ENCODE data around the gene TBC1D16. TPM values are rescaled to one million over a fixed set of nuclear protein-coding genes. Genes with fewer than 3 reads are reported as not detected.
"Not testable (repeated sequence)": the region's sequence is repeated elsewhere in the genome, so short reads cannot be mapped to it uniquely, and the experiment has no call there.

The TBC1D16 gene
- total RNA-seq, 2 experiments from 2014 or later, result 8.3 to 10.4 TPM

DNA sequence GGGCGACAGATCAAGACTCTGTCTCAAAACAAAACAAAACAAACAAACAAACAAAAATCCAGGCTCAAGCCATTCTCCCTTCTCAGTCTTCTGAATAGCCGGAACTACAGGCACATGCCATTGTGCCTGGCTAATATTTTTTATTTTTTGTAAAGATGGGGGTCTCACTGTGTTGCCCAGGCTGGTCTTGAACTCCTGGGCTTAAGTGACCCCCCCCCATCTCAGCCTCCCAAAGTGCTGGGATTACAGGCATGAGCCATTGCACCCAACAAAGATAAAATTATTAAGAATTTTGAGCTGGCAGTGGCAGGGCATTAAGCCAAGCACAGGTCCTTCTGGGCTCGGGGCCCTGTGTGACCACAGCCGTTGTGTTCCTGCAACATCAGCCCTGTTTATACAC, 126.6 kb downstream of the TBC1D16 start:
- no peak overlapping the region for H3K4me3 Mint-ChIP-seq
- H3K27me3 Mint-ChIP-seq, result peaks cover 9% of the 10 kb centered on the region
- intact Hi-C loops (cut with DNase I, micrococcal nuclease), result no loop called here
- H3K4me1 Mint-ChIP-seq, result no peaks in the 10 kb centered on the region
- POLR2A ChIA-PET, result no interaction called here
- CTCF ChIA-PET, result interaction anchor here (1.0 kb wide), 1 partner anchor 98 kb away, joined by 3 read pairs; no protein-coding TSS in a partner anchor
- H3K27ac Mint-ChIP-seq, result no peak overlapping the region
- DNase-seq (no peak), ATAC-seq (no peak)
- no peaks in the 10 kb centered on the region for H3K9me3 Mint-ChIP-seq (ENCODE audit: low read depth)
- no peaks in the 10 kb centered on the region for H3K36me3 Mint-ChIP-seq (ENCODE audit: low read depth)

DNA sequence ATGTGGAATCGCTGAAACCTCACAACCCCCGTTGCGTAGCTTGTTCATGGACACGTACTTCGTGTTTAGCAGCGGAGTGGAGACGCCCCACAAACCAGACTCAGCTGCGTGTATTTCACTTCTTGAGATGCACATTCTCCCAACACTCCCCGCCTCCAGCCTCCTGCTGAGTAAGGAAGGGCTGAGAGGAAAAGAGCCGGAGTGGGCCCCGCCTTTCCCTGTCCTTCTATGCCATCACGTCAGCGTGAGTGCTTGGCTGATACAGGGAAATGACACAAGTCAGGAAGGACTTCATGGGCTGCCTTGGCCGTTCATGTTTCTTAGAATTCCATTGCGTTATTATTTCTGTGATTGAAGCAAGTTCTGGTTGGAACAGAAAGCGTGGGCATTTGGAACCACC, 127.8 kb downstream of the TBC1D16 start:
- no peak overlapping the region for H3K27ac Mint-ChIP-seq
- no peak for ATAC-seq
- H3K27me3 Mint-ChIP-seq, result peaks cover 9% of the 10 kb centered on the region
- no peaks in the 10 kb centered on the region for H3K4me1 Mint-ChIP-seq
- POLR2A ChIA-PET, result no interaction called here
- DNase-seq, result no peak
- CTCF ChIA-PET, result no interaction called here
- intact Hi-C loops (cut with DNase I, micrococcal nuclease), result no loop called here
- no peaks in the 10 kb centered on the region for H3K9me3 Mint-ChIP-seq (ENCODE audit: low read depth)
- no peaks in the 10 kb centered on the region for H3K36me3 Mint-ChIP-seq (ENCODE audit: low read depth)
- H3K4me3 Mint-ChIP-seq, result no peak overlapping the region

DNA sequence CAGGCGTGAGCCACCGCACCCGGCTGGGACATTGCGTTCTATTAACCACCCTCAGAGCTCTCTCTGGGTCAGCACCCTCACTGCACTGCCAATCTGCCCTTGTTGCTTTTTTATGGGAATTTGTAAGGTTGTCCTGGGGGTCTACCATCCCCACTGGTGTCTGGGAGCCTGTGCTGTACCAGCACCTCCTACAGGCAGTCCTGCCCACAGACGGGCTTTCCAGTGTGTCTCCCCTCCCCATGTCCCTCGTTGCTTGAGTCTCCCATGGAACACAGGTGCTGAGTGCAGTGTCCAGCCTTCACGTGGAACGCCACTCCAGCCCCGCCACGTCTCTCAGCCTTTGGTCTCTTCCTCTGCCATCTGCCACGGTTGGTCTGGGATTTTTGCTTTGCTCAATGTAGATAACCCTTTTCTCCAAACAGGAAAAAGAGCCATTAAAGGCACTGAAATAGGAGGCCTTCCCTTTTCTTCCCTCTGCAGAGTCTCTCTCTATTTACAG, 128.4 kb downstream of the TBC1D16 start:
- H3K27ac Mint-ChIP-seq, result no peak overlapping the region
- H3K36me3 Mint-ChIP-seq (ENCODE audit: low read depth), result no peaks in the 10 kb centered on the region
- peaks cover 9% of the 10 kb centered on the region for H3K27me3 Mint-ChIP-seq
- ChIA-PET CTCF (no interaction called here), POLR2A (no interaction called here)
- ATAC-seq (no peak), DNase-seq (no peak)
- H3K4me1 Mint-ChIP-seq, result no peaks in the 10 kb centered on the region
- no peak overlapping the region for H3K4me3 Mint-ChIP-seq
- intact Hi-C loops (cut with DNase I, micrococcal nuclease), result no loop called here
- no peaks in the 10 kb centered on the region for H3K9me3 Mint-ChIP-seq (ENCODE audit: low read depth)

DNA sequence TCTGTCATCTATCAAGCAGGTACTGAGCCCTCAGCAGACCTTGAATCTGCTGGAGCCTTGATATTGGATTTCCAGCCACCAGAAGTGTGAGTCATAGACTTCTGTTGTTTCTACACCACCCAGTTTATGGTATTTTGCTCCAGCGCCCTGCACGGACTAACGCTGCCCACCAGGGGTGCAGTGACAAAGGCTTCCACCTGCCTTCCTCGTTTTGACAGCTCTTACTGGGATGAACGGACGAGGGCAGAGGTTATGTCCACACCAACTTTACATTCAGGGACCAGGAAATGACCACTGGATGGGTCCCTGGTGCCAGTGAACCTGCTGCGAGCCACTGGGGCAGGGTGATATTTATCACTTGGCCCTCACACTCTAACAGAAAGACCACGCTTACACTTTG, 129.8 kb downstream of the TBC1D16 start:
- intact Hi-C loops (cut with DNase I, micrococcal nuclease), result no loop called here

GRCh38 chr17:79904865-79905264, 130.8 kb downstream of the TBC1D16 start:
- no peaks in the 10 kb centered on the region for H3K36me3 Mint-ChIP-seq (ENCODE audit: low read depth)
- peaks cover 9% of the 10 kb centered on the region for H3K27me3 Mint-ChIP-seq
- H3K9me3 Mint-ChIP-seq (ENCODE audit: low read depth), result no peaks in the 10 kb centered on the region
- ATAC-seq (no peak), DNase-seq (no peak)
- intact Hi-C loops (cut with DNase I, micrococcal nuclease), result no loop called here
- no peaks in the 10 kb centered on the region for H3K4me1 Mint-ChIP-seq
- ChIA-PET POLR2A (no interaction called here), CTCF (no interaction called here)
- H3K4me3 Mint-ChIP-seq, result no peak overlapping the region
- no peak overlapping the region for H3K27ac Mint-ChIP-seq

More for the DNA sequence above, 129.8 kb downstream of the TBC1D16 start:
- Mint-ChIP-seq H3K9me3 (ENCODE audit: low read depth) (no peaks in the 10 kb centered on the region), H3K27ac (no peak overlapping the region), H3K4me1 (no peaks in the 10 kb centered on the region), H3K36me3 (ENCODE audit: low read depth) (no peaks in the 10 kb centered on the region), H3K4me3 (no peak overlapping the region), H3K27me3 (peaks cover 9% of the 10 kb centered on the region)
- ChIA-PET CTCF (no interaction called here), POLR2A (no interaction called here)
- ATAC-seq (peak; percentile 49), DNase-seq (no peak)

GRCh38 chr17:79902146-79902791, 133.4 kb downstream of the TBC1D16 start:
- H3K36me3 Mint-ChIP-seq (ENCODE audit: low read depth), result no peaks in the 10 kb centered on the region
- H3K27ac Mint-ChIP-seq, result no peak overlapping the region
- ChIA-PET CTCF (no interaction called here), POLR2A (no interaction called here)
- H3K27me3 Mint-ChIP-seq, result peaks cover 8% of the 10 kb centered on the region
- intact Hi-C loops (cut with DNase I, micrococcal nuclease), result no loop called here
- H3K4me3 Mint-ChIP-seq, result no peak overlapping the region
- no peaks in the 10 kb centered on the region for H3K4me1 Mint-ChIP-seq
- DNase-seq (no peak), ATAC-seq (no peak)
- no peaks in the 10 kb centered on the region for H3K9me3 Mint-ChIP-seq (ENCODE audit: low read depth)

DNA sequence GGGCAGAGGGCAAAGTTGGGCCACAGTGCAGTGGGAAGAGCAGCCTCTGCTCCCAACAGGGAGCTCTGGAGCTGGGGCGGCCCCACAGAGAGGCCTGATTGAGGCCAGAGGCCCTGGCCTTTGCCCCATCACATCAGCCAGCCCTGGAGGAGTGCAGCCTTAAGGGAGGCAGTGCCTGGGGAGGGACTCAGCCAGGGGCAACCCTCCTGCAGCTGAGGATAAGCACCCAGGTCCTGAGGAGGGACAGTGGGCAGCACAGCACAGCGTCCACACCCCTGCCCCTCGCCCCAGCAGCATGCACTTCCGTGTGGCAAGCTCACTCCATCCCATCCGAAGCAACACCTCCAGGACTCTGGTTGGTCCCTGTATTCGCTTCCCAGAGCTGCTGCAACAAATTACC, 134.5 kb downstream of the TBC1D16 start:
- H3K4me3 Mint-ChIP-seq, result no peak overlapping the region
- H3K4me1 Mint-ChIP-seq, result no peaks in the 10 kb centered on the region
- CTCF ChIA-PET, result no interaction called here
- POLR2A ChIA-PET, result no interaction called here
- ATAC-seq, result no peak
- H3K27me3 Mint-ChIP-seq, result peaks cover 11% of the 10 kb centered on the region
- H3K27ac Mint-ChIP-seq, result no peak overlapping the region
- H3K36me3 Mint-ChIP-seq (ENCODE audit: low read depth), result no peaks in the 10 kb centered on the region
- no peak for DNase-seq
- H3K9me3 Mint-ChIP-seq (ENCODE audit: low read depth), result no peaks in the 10 kb centered on the region
- intact Hi-C loops (cut with DNase I, micrococcal nuclease), result no loop called here

DNA sequence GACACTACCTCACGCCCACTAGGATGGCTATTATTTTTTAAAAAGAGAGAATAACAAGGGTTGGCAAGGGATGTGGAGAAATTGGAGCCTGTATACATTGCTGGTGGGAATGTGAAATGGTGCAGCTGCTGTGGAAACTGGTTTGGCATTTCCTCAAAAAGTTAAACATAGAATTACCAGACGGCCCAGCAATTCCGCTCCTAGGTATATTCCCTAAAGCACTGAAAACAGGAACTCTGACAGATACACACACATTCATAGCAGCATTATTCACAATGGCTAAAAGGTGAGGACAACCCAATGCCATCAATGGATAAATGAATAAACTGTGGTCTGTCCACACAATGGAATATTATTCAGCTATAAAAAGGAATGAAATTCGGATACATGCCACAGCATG, 136.1 kb downstream of the TBC1D16 start:
- H3K27me3 Mint-ChIP-seq, result peaks cover 8% of the 10 kb centered on the region
- ChIA-PET CTCF (interaction anchor here (0.8 kb wide), 1 partner anchor 1149 kb away, joined by 3 read pairs; no protein-coding TSS in a partner anchor), POLR2A (no interaction called here)
- H3K4me3 Mint-ChIP-seq, result no peak overlapping the region
- no peak overlapping the region for H3K27ac Mint-ChIP-seq
- DNase-seq (no peak), ATAC-seq (no peak)
- no peaks in the 10 kb centered on the region for H3K9me3 Mint-ChIP-seq (ENCODE audit: low read depth)
- H3K4me1 Mint-ChIP-seq, result no peaks in the 10 kb centered on the region
- intact Hi-C loops (cut with DNase I, micrococcal nuclease), result no loop called here
- no peaks in the 10 kb centered on the region for H3K36me3 Mint-ChIP-seq (ENCODE audit: low read depth)

DNA sequence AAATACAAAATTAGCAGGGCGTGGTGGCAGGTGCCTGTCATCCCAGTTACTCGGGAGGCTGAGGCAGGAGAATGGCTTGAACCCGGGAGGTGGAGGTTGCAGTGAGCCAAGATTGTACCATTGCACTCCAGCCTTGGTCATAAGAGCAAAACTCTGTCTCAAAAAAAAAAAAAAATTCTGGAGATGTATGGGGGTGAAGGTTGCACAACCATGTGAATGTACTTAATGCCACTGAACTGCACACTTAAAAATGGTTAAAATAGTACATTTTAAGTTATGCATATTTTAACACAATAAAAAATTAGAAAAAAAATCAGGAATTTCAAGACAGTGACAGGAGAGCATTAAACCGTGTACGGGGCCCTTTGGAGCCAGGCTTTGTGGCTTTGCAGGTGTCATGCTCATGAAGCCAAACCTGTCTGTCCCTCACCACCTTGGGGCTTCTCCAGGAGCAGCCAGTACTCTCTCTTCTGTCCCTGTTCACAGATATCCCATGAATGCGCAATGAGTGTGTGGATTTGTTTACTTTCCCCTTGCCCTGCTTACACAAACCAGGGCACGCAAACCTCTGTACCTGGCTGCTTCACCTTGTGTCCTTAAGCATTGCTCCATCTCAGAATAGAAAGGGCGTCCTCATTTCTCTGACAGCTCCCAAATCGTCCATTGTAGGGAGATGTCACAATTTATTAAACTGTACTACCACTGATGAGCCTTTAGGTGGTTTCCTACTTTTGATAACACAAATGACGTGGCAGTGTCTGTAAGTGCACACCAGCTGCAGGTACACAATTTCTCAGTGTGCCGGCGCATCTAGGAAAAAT, 138.2 kb downstream of the TBC1D16 start:
- POLR2A ChIA-PET, result no interaction called here
- H3K27ac Mint-ChIP-seq, result no peak overlapping the region
- ATAC-seq, result no peak
- intact Hi-C loops (cut with DNase I, micrococcal nuclease), result no loop called here
- H3K36me3 Mint-ChIP-seq (ENCODE audit: low read depth), result no peaks in the 10 kb centered on the region
- no peaks in the 10 kb centered on the region for H3K4me1 Mint-ChIP-seq
- H3K27me3 Mint-ChIP-seq, result peaks cover 8% of the 10 kb centered on the region
- H3K9me3 Mint-ChIP-seq (ENCODE audit: low read depth), result no peaks in the 10 kb centered on the region
- no peak for DNase-seq
- CTCF ChIA-PET, result interaction anchor here (1.0 kb wide), 1 partner anchor 49 kb away, joined by 4 read pairs; no protein-coding TSS in a partner anchor
- no peak overlapping the region for H3K4me3 Mint-ChIP-seq

GRCh38 chr17:79893457-79893856, 142.2 kb downstream of the TBC1D16 start:
- ATAC-seq; H3K4me3 Mint-ChIP-seq; DNase-seq; H3K4me1 Mint-ChIP-seq; H3K36me3 Mint-ChIP-seq (ENCODE audit: low read depth); intact Hi-C loops (cut with DNase I, micrococcal nuclease); POLR2A ChIA-PET; CTCF ChIA-PET; H3K9me3 Mint-ChIP-seq (ENCODE audit: low read depth); H3K27ac Mint-ChIP-seq: not testable (repeated sequence)
- peaks cover 23% of the 10 kb centered on the region for H3K27me3 Mint-ChIP-seq

GRCh38 chr17:79892457-79893241, 143.0 kb downstream of the TBC1D16 start:
- POLR2A ChIA-PET, result no interaction called here
- no peaks in the 10 kb centered on the region for H3K9me3 Mint-ChIP-seq (ENCODE audit: low read depth)
- no peak overlapping the region for H3K4me3 Mint-ChIP-seq
- peaks cover 24% of the 10 kb centered on the region for H3K27me3 Mint-ChIP-seq
- no peak for DNase-seq
- ATAC-seq, result no peak
- intact Hi-C loops (cut with DNase I, micrococcal nuclease), result no loop called here
- no peaks in the 10 kb centered on the region for H3K36me3 Mint-ChIP-seq (ENCODE audit: low read depth)
- CTCF ChIA-PET, result no interaction called here
- no peak overlapping the region for H3K27ac Mint-ChIP-seq
- no peaks in the 10 kb centered on the region for H3K4me1 Mint-ChIP-seq
